ENCODE data around the gene GRK4.

DNA sequence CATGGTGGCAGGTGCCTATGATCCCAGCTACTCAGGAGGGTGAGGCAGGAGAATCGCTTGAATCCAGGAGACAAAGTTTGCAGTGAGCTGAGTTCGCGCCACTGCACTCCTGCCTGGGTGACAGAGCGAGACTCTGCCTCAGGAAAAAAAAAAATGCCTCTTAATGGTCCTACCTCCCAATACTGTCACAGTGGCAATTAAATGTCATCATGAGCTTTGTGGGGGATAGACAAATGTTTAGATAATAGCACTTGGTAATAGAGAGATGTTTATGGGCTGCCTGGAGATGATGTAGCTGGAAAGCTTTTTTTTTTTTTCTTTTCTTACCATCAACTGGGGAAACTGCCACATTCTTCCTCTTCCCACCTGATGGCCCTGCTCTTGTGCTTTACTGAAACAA is 33.0 kb downstream of the GRK4 start:
- no peak for TF ChIP-seq CTCF (IDR thresholded peaks at IDR 0.05)
- no peak for TF ChIP-seq ZFX (IDR thresholded peaks at IDR 0.05; ENCODE audit: borderline replicate concordance)

Data from 22Rv1 (cell line).